Stimulated activated CD4-positive, alpha-beta T cell treated with anti-CD3 and anti-CD28 coated beads, Interleukin-4, amount 100 ng/mL, for 1 hour (primary cell): ENCODE results near the gene ZNF316.
"Not testable (repeated sequence)": the region's sequence is repeated elsewhere in the genome, so short reads cannot be mapped to it uniquely, and the experiment has no call there.

Experiments used
- DNase-seq: peaks from one replicate; pipeline ENCODE4 v3.0.0-alpha.2; 2020

ZNF316 gene

GRCh38 chr7:6622134-6622710, 14.9 kb upstream of the ZNF316 start:
- DNase-seq, result no peak

- no peak for DNase-seq
Observed at GRCh38 chr7:6623589-6624245, 13.4 kb upstream of the ZNF316 start.

- DNase-seq, result no peak
Observed at GRCh38 chr7:6624246-6624611, 12.9 kb upstream of the ZNF316 start.

GRCh38 chr7:6628045-6628444, 9.1 kb upstream of the ZNF316 start:
- DNase-seq, result no peak

DNA sequence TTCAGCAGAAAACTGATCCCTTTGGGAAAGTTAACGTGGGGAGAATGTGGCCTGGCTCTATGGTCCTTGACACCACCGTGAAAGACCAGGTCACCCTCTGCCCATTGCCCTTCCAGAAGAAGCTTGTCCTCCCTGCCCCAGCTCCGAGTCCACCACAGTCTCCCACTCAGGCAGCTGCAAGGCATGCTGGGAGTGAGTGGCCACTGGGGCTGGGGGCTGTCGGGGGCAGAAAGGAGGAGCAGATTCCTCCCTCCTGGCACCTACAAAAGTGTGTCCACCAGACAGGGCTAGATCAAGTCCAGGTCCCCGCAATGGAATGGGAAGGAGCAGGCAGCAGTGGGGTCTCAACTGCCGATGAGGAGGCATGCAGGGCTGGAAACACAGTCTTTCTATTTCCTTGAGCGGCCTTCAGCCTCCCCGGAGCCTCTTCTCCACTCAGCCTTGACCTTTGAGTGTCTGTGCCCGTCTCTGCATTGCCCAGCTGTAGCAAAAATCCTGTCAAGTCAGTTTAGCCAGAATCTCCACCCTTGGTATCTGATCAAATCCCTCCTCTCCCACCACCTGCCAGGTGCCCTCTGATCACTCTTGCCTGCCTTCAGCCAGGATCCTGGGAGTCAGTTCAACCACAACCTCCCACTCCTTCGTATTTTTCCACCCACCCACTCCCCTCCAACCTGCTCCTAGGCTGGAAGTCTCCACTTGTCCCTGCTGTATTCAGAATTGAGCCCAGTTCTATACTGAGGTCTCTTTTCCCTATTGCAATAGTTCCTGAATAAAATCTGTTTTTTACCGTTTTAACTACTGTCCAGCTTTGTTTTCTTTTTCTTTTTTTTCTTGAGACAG, 6.9 kb upstream of the ZNF316 start:
- no peak for DNase-seq

DNA sequence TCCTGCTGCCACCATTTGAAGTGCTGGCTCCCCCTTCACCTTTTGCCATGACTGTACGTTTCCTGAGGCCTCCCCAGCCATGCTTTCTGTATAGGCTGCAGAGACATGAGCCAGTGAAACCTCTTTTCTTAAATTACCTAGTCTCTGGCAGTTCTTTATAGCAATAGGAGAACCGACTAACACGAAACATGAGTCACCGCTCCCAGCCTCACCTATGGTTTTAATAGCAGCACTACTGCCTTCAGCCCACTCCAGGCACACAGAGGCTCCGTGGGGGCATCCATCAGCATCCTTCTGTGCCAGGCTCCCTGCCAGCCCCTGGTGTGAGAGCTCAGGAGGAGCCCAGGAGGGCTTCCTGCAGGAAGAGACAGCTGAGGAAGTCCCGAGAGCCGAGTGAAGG, 5.5 kb upstream of the ZNF316 start:
- DNase-seq, result no peak

DNA sequence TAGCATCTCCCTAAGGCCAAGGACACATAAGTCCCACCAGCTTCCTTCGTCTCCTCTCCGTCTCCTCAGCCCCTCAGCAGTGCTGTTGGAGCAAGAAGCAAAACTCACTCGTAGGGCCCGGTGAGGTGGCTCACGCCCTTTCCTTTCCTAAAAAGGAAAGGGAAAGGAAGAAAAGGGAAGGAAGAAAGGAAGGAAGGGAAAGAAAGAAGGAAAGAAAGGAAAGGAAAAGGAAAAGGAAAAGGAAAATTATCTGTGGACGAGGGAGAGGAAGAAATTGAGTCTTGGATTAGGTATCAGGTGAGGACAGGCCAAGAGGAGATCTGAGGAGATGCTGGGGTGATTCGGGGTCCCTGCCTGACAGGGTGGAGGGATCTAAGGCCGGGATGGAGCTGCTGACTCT, 3.1 kb upstream of the ZNF316 start:
- no peak for DNase-seq

GRCh38 chr7:6634971-6635370, 2.1 kb upstream of the ZNF316 start:
- not testable (repeated sequence) for DNase-seq

GRCh38 chr7:6637544-6638229, 569 bp downstream of the ZNF316 start:
- peak; percentile 61 for DNase-seq

DNA sequence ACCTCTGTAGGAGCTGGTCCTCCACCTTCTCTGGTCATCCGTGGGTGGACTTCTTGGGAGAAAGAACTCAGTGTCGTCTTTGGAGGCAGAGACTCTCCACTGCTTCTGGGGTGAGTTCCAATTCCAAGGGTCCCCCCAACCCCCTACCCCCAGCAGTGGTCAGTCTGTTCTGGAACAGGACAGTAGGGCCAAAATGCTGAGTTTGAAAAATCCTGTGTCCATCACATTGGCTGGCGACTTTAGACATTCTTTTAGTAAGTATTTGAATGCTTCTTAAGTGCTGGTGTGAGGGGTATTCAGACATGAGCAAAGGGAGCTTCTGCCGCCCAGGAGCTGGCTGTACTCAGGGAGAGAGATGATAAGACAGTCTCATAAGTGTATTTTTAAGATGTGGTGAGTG, 1.9 kb downstream of the ZNF316 start:
- DNase-seq, result no peak

DNA sequence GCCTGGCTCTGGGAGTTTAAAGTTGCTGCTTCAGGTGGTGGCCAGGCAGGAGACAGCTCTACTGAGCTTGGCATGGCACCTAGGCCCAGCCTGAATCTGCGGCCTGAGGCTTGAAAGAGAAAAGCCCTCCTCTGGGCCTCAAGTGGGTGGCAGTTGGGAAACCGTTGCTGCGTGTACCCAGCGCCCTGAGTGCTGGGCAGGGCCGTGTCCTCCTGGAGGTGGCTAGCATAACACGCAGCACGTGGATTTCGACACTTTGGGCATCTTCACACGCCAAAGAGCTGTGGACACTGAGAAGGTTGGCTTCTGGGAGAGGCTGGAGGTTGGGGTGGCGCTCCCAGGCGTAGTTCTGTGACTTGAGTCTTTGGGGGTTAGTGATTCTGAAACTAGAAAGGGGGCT, 2.5 kb downstream of the ZNF316 start:
- no peak for DNase-seq

- peak; percentile 35 for DNase-seq
Observed at GRCh38 chr7:6640246-6640721, 3.2 kb downstream of the ZNF316 start.

DNA sequence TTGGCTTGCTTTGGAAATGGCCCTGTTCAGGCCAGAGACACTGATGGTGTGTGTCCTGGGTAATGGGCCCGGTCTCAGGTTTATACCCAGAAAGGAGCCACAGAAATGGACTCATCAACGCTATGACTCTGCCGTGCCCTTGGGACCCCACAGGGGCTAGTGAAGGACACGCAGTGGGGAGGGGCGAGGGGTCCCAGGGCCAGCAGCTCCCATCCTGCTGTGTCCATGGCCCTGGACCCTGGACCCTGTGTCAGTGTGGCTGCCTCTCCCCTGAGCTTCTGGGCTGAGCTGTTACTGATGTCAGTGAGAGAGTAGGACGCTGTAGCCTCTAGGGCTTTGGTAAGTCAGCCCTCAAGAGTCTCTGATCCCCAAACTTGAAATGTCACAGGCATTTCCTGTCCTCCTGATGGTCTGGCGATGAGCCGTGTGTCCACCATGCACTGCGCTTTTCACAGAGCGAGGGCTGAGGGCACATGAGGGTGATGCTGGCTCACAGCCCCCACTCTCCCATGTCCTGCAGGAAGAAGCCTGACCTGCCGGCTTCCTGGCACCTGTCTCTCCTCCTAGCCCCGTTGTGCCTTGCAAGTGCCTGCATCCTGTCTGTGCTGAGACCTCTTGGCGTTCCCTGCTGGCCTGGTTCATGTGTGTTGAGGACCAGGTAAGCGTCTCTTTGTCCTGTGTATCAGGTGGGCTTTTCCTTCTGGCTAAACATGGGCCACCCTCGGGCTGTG, 4.4 kb downstream of the ZNF316 start:
- DNase-seq, result no peak

DNA sequence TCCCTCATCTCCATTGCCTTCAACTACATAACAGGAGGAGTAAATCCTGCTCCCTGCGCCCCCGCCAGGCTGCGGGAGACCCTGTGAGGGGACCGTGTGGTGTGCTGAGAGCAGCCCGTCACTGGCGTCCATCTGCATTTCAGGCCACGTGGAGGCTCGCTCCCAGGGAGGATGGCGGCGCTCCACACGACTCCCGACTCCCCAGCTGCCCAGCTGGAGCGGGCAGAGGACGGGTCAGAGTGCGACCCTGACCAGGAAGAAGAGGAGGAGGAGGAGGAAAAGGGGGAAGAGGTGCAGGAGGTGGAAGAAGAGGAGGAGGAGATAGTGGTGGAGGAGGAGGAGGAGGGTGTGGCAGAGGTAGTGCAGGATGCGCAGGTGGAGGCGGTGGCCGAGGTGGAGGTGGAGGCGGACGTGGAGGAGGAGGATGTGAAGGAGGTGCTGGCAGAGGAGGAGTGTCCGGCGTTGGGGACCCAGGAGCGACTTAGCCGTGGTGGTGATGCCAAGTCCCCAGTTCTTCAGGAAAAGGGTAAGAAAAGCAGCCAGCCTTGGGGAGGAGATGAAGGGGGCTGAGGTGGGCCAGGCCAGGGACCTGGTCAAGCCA, 5.2 kb downstream of the ZNF316 start:
- no peak for DNase-seq

- no peak for DNase-seq
Observed at GRCh38 chr7:6642861-6643640, 5.9 kb downstream of the ZNF316 start.

DNA sequence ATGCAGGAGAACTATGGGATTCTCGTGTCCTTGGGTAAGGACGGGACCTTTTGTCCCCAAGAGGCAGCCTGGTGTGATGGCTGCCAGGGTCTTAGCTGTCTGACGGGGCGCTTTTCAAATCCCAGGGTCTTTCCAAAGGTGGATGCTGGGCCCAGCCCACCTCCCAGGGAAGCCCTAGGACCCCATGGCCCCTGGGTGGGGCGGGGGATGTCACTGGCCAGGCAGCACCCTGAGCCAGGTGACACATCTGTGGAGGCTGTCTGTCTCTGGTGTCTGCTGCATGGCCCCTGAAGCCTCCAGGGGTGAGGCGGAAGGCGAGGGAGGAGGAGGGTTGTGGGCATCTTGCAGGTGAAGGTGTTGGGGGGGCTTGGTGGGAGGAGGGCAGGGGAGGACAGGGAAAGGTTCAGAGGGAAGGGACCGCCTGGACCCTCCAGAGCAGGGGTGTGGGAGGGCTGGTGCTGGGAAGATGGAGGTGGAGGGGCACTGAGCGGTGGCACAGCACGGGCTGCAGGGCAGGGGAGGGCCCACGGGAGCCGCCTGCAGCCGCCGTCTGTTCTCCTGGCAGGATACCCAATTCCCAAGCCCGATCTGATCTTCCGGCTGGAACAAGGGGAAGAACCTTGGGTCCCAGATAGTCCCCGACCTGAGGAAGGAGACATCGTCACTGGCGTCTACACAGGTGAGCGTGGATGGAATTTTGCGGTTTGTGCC, 7.0 kb downstream of the ZNF316 start:
- DNase-seq, result no peak

DNA sequence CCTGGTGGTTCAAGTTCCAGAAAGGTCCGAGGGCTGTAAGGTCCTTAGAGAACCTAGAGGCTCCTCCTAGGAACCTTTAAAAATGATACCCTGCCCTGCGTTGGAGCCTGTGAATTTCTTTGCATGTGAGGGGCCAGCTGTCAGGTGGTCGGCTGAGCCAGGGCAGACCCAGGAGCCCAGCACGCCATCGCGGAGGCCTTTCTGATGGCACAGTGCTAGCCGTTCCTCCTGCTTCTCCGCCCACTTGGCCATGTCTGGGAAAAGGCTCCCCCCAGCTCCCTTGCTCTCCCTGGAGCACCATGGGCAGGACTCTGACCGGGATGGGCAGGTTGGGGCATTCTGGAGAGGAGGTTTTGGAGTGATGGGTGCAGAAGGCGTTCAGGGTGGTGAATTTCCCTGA, 7.6 kb downstream of the ZNF316 start:
- DNase-seq, result no peak

GRCh38 chr7:6646465-6646864, 9.3 kb downstream of the ZNF316 start:
- DNase-seq, result no peak

- no peak for DNase-seq
Observed at GRCh38 chr7:6647080-6647479, 10.0 kb downstream of the ZNF316 start.

- no peak for DNase-seq
Observed at GRCh38 chr7:6647541-6647940, 10.4 kb downstream of the ZNF316 start.
